Fibroblast of the conjunctiva (primary cell): ENCODE data around the gene GTSE1.

Source experiments
- DNase-seq: peaks from one replicate; pipeline ENCODE4 v3.0.0-alpha.2; 2010; ENCODE audit warnings: low read depth

GTSE1 gene

DNA sequence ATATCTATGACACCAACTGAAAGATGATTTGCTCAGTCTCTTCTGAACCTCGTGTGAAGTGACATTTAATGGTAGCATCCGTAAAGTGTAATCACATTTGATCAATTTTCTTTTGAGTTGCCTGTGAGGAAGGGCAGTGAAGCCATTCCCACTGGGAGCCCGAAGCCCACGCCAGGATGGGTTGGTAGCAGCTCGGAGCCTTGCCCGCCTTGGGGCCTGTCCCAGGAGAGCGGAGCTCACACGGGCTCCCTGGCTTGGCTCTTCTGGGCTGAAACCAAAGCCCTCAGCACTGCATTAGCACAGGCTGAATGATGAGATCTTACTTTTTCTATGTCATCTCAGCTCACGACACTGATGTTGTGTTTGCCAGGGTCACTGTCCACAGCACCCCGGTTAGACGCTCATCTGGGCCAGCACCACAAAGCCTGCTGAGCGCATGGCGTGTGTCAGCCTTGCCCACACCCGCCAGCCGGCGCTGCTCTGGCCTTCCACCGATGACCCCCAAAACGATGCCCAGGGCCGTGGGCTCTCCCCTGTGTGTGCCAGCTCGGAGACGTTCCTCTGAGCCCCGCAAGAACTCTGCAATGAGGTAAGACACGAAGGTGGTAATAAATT is 29.5 kb downstream of the GTSE1 start:
- no peak for DNase-seq

DNA sequence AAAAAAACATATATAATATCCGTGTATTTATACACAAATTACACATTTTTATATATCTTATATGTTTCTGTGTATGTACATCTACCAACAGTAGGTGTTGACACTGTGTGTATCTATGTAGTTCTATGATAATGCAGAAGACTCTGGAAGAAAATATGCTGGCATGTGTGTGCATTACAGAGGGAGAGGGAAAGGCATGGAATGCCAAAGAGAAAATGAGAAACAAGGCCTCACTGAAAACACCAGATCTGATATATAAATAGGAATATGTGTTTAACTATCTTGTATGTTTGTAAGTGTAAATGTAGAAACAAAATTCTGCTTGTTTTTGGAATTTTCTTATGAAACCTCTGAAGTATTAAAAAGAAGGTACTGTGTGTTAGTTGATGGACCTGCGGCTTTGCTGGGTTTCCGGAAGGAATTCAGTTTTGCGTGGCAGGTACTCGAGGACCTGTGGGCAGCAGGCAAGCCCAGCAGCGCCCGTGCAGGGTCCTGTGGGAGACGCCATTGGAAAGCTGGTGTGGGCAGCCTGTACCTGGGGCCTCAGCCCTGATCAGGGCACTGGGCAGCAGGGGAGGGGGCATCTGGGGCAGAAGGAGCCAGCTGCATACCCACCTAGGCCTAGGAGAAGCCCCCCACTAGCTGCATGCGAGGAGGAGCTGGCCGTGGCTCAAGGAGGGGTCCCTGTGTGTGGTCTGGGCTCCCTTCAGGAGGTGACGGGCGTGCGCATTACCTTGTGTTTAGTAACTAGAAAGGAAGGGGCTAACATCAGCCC is 31.2 kb downstream of the GTSE1 start:
- DNase-seq, result no peak

DNA sequence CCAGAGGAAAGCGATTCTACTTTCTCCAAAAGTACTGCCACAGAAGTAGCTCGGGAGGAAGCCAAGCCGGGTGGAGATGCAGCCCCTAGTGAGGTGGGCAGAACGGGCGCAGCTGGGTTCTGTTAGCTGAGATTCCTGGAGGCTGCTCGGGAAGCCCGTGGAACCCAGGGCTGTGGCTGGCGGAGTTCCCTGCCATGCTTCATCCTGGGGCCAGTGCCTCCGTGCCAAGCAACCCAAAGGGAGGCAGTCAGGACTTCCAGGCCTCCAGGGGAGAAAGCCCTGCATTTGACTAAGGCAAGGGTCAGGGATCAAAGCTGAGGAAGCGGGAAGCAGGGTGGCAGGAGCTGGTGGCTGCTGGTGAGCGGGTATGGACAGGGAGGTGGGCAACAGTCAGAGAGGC is 32.1 kb downstream of the GTSE1 start:
- DNase-seq, result no peak

DNA sequence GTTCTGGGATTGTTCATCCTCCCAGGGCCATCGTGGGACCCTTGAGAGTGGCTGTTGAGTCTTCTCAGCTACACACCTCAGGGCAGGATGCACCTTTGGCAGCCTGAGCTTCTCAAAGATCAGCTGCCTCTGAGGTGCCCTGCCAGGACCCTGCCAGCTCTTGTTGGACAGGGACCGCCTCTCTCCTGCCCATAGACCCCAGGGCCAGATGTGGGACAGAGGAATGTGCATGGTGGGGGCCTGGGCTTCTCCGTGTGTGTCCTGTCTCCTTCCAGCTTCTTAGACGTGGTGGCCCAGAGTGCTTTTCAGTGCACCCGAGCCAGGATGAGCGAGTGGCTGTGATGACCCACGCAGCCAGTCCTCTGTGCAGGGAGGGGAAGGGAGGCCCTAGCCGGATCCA is 32.9 kb downstream of the GTSE1 start:
- DNase-seq, result no peak

DNA sequence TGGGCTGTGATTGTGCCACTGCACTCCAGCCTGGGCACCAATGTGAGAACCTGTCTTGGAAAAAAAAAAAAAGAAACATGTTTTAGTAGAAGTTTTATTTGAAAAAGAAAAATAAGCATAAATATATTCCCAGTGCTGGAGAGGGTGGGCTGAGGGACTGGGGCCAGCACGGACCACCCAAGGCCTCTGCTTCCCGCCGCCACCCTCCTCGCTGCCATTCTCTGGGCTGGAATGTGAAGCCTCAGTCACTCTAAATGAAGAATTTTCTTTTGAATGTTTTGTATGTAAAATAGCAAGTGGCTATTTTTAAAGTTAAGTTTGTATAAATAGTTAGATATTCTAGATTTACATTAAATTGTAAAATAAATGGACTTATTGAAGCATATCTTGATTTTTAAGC is 33.8 kb downstream of the GTSE1 start:
- no peak for DNase-seq

DNA sequence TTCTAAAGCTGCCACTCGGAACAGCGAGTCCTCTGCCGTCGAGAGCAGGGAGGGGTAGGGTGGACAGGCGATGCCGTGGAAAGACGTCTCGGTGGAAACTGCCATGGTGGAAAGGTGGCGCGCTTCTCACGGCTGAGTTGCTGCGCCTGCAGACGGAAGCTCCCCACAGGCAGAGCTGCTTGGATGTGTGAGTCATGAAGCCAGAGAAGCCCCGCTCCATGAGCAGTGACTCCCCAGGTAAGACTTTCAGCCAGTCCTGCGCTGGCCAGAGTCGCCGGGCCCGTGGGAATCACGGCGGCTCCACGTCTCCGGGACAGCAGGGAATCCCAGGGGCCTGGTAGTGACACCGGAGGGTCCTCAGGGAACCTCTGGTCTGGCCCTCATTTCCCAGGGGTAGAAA is 34.8 kb downstream of the GTSE1 start:
- DNase-seq, result no peak

DNA sequence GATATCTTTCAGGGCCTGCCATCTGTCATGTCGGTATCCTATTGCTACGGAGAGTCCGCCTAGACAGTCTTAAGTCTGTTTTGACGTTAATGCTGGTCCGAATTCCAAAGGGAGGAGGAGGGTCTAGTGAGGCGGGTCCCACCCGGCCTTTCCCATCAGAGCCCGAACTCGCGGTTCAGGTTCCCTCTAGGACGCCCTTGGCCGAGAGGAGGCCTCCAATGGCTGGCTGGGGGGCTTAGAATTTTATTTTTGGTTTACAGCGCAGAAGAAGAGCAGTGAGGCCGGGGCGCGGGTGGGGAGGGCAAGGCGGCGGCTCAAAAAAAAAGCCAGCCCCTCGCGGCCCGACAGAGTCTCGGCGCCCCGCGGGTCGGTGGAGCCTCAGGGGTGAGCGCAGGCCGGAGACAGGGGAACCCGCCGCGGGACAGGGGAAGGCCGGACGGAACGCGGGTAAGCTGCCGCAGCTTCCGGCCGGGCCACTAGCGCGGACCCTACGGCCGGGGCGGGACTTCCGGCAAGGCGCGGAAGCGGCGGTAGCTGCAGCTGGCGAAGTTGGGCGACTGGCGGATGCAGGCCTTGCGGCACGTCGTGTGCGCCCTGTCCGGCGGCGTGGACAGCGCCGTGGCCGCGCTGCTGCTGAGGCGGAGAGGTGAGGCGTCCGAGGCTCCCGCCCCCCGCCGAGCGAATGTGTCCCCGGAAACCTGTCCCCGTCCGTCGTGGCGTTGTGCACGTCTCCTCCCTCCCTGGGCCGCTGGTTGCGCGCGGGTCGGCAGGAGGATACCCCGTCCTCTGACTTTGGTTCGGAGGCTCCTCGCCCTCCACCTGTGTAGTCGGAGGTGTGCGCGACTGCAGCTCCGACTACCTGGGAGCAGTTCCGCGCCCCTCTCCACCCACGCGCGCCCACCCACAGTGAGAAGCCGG is 38.8 kb downstream of the GTSE1 start, which contains the start of gene TRMU:
TSS of gene TRMU (plus strand) at position 514 of the 918 bp plus-strand sequence. CDS start at position 565, 51 bp downstream.
- peak; percentile 65 for DNase-seq

DNA sequence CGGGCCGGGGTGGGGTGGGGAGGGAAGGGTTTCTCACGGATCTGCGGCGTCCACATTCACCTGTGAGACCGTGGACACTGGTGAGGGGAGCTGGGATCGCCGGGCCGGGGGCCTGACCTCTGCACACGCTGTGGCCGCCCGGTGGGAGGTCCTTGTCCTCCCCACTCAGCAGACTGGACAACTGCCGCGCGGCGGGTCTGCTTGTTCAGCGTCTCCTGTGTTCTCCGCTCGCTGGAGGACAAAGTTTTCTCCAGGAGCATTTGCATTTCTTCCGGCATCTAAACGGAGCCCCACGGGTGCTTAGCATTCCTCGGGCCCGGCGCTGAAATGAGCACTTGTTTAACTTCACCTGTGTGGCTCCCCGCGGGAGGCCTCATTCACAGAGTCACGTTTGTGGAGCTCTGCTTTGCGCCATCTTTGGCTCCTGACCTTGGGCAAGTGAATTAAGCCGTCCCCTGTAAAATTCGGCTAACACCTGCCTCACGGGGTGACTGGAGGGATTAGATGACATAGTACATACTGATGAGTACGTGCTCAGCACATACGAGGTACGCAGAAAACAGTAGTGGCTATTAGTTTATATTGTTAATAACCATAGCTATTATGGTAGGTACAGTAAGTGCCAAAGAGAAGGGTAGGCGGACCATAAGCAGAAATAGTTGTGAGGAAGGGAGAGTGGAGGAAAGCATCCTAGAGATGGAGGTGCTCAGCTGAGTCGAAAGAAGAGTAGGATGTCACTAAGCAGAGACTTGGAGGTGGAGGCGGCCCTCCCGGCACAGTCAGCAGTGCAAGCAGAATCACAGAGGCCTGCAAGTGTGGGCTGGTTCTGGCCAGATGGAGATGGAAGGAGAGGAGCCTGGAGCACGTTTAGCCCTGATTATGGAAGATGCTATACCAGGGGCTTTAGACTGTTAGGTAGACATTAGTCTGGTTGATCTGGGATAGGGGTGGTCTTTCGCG is 39.7 kb downstream of the GTSE1 start:
- DNase-seq, result no peak

DNA sequence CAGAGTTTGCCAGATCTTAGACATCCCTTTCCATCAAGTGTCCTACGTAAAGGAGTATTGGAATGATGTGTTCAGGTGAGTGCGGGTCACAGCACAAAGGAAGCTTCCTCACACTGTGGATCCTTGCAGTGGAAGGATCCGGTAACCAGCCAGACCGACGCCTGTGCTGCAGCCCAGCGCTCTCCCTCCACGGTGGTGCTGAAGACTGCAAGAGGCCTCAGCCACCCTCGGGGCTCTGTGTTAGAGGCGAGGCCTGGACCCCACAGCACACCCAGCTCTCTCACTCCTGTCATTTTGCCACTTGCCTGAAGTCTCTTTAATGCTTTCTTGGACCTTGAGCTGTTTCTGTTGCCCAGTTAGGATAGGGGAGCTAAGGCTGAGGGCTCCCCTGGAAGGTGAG is 41.2 kb downstream of the GTSE1 start:
- no peak for DNase-seq

DNA sequence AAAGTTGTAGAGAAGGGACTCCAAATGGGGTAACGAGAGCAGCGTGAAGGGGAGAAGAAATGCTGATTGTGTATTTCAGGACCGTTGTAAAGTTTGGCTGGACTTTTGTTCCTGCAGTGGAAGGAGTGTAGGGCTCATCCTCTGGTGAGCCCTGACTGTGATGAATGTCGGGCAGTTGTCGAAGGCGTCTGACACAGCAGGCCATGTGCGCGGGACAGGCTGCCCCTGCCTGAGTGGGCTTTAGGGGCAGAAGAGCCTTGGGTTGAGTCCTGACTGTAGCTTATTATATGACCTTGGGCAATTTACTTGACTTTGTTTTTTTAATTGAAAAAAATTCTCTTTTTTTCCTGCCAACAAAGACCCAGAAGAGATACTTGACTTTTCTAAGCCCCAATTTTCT is 42.0 kb downstream of the GTSE1 start:
- no peak for DNase-seq

DNA sequence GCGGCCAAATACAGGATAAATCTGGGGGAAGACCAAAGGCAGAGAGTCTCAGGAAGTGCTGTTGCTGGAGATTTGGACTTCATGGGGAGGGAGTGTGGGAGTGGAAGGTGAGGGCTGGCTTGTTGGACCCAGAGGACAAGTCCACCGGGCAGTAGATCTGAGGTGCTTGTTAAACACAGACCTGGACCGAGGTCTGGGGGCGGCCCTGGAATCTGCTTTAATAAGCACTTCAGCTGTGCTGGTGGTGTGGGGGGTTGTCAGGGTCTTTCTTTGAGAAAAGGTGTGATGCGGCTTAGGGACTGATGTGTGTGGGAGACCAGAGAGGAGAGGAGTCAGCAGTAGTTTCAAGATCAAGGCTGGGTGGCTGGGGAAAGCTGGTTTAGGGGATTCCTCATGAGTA is 43.3 kb downstream of the GTSE1 start:
- DNase-seq, result no peak

DNA sequence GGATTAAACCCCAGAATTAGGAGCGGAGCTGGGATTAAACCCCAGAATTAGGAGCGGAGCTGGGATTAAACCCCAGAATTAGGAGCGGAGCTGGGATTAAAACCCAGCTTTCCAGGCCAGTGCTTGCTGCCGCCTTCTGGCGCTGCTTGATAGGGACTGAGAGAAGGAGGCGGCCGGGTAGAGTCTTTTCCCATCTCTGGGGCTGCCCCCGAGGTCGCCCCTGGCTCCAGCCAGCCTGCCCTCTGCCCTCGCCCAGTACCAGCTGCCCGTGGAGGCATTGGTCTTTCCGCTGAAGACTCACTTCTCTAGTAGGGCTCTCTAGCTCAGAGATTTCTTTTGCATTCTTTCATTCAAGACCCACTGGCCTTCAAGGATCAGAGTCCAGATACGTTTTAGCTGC is 44.0 kb downstream of the GTSE1 start:
- DNase-seq, result no peak

DNA sequence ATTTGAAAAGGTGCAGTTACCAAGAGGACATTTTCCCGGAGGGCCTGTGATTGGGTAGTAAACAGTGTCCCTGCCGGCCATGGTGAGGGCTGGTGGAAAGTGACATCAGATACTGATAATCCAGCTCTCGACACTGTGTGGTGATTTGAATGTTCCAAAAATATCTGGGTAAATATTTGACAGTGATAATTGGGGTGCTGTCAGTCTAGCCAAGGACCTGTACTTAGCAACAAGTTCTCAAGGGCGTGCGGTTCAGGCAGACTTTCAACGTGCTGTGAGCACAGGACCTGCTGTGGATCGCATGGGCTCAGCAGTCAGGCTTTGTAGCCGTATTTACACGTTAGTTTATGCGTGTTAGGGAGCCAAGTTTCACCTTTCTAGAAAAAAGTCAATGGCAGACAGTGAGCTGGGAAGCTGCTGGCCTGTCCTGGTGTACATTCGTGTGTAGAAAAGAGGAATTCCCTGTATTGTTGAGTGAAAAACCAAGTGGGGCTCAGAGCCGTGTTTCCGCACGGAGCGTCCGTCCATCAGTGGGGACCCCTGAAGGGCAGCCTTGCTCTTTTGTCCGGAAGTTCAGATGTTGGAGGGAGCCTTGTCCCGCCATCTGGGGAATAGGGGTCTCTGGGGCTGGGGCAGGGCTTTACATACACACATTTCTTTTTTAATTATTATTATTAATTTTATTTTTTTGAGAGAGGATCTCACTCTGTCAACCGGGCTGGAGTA is 50.2 kb downstream of the GTSE1 start:
- DNase-seq, result no peak

DNA sequence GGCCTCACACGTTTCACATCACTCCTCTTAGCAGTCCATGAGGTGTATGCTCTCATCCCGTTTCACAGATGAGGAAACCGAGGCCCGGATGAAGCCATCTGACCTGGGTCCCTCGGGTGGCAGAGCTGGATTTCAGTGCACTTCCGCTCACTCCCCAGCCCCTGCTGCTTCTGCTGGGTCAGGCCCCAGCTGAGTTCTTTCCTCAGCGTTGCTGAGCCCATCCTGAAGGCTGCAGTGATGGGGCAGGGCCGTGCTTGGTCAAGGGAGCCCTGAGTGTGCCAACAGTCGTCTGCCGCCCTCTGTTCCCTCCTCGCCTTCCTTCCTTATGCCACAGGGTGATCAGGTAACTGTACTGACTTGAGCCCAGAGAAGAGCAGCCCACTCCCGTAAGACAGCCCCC is 51.0 kb downstream of the GTSE1 start:
- DNase-seq, result no peak

DNA sequence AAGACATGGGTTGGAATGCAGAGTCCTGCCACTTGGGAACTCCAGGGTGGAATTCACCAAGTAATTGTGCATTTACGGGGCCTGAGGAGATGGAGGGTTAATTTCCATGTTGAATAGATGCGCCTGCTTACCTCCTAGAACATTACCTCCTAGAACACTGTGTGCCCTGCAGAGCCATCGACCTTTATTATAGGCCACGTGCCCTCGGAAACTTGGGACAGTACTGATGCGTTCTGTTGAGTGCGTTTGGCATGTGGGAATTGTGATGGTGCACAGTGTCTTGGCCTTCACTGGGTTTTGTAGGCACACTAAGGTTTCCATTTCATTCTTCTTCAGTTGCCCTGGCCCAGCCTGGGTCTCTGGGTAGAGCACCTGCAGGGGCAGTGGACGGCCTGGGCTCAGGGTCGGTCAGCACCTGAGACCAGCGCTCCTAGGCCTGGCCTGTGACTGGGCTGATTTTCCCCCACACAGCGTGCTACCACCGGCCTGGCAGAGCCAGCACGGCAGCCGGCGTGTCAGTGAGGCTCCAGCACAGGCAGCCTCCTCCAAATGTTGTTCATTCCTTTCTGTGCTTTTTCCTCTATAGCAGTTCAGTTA is 51.5 kb downstream of the GTSE1 start:
- no peak for DNase-seq

DNA sequence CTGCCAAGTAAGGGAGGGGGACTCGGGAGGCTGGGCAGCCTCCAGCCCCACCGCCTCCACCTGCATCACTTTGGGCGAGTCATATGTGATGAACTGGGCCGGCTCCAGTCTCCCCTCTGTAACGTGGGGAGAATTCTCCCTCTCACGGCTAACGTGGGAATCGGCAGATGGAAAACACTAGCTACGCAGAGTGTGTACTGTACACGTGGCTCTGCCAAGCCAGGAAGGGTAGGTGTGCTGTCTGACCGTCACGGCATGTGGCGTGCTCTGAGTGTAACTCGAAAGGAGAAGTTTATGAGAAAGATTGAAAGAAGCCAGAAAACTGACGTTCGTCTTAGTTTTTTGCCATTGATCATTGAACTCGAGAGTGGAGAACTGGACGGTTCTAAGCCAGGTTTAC is 52.6 kb downstream of the GTSE1 start:
- DNase-seq, result no peak

DNA sequence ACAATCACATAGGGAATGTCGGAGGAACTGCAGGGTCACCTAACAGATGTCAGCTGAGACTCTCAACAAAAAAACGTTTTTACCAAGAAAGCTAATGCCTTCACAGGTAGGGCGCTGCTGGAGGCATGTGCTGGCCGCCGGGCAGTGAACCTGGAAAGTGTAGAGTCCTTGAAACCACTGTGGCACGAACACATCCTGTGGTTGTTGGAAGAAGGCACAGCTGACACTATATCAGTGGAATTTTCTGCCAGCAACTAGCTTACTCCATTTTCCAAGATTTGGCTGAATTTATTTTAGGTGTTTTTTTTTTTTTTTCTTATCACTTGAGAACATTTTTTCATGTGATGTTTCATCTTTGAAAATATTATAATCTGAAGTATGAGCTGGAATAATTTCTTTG is 53.0 kb downstream of the GTSE1 start:
- DNase-seq, result no peak

DNA sequence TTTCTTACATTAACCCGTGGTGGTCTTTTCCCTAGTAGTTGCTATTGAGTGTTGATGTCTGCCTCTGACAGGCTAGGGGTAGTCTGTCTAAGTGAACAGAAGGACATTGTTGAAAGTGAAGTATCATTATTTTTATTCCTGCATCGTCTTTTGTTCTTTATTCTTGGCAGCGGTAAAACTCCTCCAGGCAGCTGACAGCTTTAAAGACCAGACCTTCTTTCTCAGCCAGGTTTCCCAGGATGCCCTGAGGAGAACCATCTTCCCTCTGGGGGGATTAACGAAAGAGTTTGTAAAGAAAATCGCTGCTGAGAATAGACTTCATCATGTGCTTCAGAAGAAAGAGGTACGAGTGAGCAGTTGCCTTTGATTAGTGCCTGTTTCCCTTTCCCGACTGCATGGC is 53.5 kb downstream of the GTSE1 start:
- no peak for DNase-seq

DNA sequence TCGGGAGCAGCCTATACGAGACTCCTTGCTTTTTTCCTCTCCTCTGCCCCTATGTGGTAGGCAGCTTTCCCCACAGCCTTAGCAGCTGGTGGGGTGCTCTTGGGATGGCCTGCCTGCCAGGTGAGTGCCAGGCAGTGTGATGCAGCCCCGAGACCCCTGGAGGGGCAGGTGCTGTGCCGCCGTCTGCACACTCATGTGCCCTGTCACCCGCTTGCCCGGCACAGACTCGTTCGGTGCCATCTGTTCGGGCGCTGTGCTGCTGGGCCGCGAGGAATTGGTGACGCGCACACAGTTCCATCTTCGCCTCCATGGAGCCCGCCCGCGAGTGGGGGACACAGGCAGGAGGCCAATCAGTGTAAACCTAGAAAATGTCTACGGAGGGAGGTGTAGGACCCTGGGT is 54.0 kb downstream of the GTSE1 start:
- no peak for DNase-seq

DNA sequence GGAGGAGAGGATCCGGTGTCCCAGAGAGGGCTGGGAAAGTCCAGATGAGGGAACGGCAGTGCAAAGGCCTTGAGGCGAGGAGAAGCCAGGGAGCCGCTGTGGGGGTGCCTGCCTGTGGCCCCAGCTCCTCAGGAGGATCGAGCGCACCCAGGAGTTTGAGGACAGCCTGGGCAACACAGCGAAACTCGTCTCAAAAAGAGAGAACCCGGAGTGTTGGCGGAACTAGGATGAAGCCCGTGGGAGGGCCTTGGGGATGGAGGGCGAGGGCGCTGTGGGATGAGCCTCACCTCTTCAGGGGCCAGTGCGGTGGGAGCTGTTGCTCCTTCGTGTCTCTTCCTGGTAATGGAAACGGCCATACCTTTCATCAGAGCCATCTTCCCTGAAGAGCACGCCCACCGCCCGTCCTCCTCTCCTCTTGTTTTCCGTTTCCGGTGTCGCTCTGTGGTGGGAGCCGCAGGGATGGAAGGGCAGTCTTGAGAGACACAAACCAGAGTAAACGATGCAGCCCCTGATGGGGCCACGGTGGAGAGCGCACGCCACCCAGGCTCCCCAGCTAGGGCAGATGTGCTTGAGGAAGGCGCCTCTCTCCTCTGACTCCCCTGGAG is 54.6 kb downstream of the GTSE1 start:
- DNase-seq, result no peak
